Colonic mucosa (tissue), 4 donors: ENCODE data around the gene TBC1D22A. TPM values are rescaled to one million over a fixed set of nuclear protein-coding genes. Genes with fewer than 3 reads are reported as not detected.

Source experiments
- DNase-seq: peaks from one replicate; pipeline ENCODE4 v3.0.0-alpha.2; 2020
- H3K27ac ChIP-seq: fragments of 200-600 bp; one replicate; pipeline ENCODE4 v1.8.0; 2021
- H3K27me3 ChIP-seq: fragments of 200-600 bp; one replicate; pipeline ENCODE4 v1.8.0; 2021
- H3K36me3 ChIP-seq: fragments of 200-600 bp; one replicate; pipeline ENCODE4 v1.8.0; 2021
- H3K4me1 ChIP-seq: fragments of 200-600 bp; one replicate; pipeline ENCODE4 v1.8.0; 2021; ENCODE audit warnings: mild to moderate bottlenecking
- H3K4me3 ChIP-seq: fragments of 200-600 bp; one replicate; pipeline ENCODE4 v1.8.0; 2021
- H3K9ac ChIP-seq, 2 donors: one replicate each; pipeline ENCODE4 v1.7.0; 2013; ENCODE audit warnings: control low read depth in 2 of 2, low read depth in 2 of 2, low read length in 2 of 2
- H3K9me3 ChIP-seq: fragments of 200-600 bp; one replicate; pipeline ENCODE4 v1.8.0; 2021
- intact Hi-C: fragments of 100-400 bp; cut with DNase I; formaldehyde crosslinking; loops from one replicate; pipeline ENCODE4 v1.14.1; 2022
- total RNA-seq, 2 donors: library from RNA; stranded (reverse); fragmentation: NEBNext Ultra II Directional in 1 of 2; extraction: Animal tissue kit (Norgen Biotek cat#: 25700) in 1 of 2; gene quantifications; one replicate each; pipeline ENCODE4 v1.2.1, GENCODE V29; 2021
- TF ChIP-seq, protein P1 (sequence below): fragments of 200-600 bp; IDR thresholded peaks from one replicate; pipeline ENCODE4 v1.8.0; 2022; ENCODE audit warnings: antibody characterized with exemption, mild to moderate bottlenecking
- donor health status: healthy.
- donor health status: DM: no; HTN: no; CAD: no.
- donor health status: DM: no; HTN: no; CAD: no.

The TBC1D22A gene
- total RNA-seq, 2 donors from 2014 or later: 34.2 to 36.4 TPM

DNA sequence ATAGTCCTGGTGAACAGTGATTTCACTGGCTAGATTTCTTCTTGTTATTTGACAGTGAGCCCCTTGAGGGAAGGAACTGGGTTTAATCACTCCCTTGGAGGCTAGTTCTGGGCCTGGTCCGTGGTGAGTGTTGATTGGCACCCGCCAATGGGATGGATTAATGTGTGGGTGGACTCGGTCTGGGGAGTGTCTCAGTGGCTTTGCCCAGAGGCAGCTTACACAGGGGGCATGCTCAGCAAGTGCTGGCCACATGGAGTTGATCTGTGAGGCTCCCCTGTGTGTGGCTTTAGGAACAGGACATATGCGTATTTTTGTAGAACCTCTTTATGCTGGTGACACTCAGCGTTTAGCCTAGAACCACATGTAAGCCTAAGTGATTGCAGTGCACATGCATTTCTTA lies 106.9 kb downstream of the TBC1D22A start:
- H3K4me3 ChIP-seq: no peak overlapping the region

DNA sequence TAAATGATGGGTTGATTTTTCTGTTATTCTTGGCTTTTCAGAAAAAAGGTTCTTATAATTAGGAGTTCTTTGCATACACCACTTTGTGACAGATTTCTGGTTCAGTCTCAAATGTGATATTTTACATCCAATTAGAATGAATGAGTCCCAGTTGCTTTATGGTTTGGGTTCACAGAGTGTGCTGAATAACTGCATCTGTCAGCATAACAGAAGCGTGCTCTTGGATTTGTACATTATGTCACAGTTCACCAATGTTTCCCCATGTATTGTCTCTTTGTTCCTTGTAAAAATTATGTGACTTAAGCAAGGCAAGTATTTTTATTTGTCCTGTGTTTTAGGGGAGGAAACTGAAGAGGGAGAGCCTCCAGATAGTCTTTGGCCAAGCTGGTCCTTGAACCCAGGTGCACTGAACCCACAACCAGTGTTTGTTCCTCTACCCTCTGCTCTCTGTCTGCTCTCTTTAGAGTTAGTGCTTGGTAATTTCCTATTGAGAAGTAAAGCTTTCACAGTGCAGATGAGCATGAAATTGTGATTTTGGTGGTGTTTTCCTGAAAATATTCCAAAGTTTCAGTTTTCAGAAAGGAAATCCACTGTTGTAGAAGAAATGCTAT lies 107.5 kb downstream of the TBC1D22A start:
- TF ChIP-seq, protein P1, sequence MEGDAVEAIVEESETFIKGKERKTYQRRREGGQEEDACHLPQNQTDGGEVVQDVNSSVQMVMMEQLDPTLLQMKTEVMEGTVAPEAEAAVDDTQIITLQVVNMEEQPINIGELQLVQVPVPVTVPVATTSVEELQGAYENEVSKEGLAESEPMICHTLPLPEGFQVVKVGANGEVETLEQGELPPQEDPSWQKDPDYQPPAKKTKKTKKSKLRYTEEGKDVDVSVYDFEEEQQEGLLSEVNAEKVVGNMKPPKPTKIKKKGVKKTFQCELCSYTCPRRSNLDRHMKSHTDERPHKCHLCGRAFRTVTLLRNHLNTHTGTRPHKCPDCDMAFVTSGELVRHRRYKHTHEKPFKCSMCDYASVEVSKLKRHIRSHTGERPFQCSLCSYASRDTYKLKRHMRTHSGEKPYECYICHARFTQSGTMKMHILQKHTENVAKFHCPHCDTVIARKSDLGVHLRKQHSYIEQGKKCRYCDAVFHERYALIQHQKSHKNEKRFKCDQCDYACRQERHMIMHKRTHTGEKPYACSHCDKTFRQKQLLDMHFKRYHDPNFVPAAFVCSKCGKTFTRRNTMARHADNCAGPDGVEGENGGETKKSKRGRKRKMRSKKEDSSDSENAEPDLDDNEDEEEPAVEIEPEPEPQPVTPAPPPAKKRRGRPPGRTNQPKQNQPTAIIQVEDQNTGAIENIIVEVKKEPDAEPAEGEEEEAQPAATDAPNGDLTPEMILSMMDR: no peak
- no peak overlapping the region for H3K9ac ChIP-seq
- intact Hi-C loops: no loop called here

More for the DNA sequence above, 106.9 kb downstream of the TBC1D22A start:
- TF ChIP-seq, protein P1: no peak
- Histone ChIP-seq H3K27ac (no peak overlapping the region), H3K27me3 (no peaks in the 10 kb centered on the region), H3K36me3 (no peaks in the 10 kb centered on the region), H3K9ac (no peak overlapping the region), H3K9me3 (no peaks in the 10 kb centered on the region), H3K4me1 (no peaks in the 10 kb centered on the region)
- DNase-seq: no peak
- intact Hi-C loops: no loop called here

DNA sequence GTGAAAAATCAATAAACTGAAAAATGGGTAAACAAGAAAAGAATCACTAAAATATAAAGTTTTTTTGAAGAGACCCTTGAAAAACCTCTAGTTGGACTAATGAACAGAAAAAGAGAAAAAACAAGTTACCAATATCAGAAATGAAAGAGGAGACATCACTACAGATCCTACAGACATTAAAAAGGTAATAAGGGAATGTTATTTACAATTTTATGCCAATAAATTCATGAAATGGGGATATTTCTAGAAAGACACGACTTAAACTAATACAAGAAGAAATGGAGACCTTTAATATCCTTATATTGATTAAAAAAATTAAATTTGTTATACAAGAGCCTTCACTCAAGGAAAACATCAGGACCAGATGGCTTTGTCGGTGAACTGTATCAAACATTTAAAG lies 109.4 kb downstream of the TBC1D22A start:
- no peaks in the 10 kb centered on the region for H3K9me3 ChIP-seq
- H3K36me3 ChIP-seq: no peaks in the 10 kb centered on the region
- intact Hi-C loops: no loop called here
- TF ChIP-seq, protein P1: no peak
- no peaks in the 10 kb centered on the region for H3K4me1 ChIP-seq
- DNase-seq: no peak
- no peak overlapping the region for H3K27ac ChIP-seq
- no peak overlapping the region for H3K9ac ChIP-seq
- no peak overlapping the region for H3K4me3 ChIP-seq
- H3K27me3 ChIP-seq: no peaks in the 10 kb centered on the region

More for the DNA sequence above, 107.5 kb downstream of the TBC1D22A start:
- Histone ChIP-seq H3K27ac (no peak overlapping the region), H3K27me3 (no peaks in the 10 kb centered on the region), H3K4me3 (no peak overlapping the region), H3K4me1 (no peaks in the 10 kb centered on the region), H3K9me3 (no peaks in the 10 kb centered on the region), H3K36me3 (no peaks in the 10 kb centered on the region)
- no peak for DNase-seq

DNA sequence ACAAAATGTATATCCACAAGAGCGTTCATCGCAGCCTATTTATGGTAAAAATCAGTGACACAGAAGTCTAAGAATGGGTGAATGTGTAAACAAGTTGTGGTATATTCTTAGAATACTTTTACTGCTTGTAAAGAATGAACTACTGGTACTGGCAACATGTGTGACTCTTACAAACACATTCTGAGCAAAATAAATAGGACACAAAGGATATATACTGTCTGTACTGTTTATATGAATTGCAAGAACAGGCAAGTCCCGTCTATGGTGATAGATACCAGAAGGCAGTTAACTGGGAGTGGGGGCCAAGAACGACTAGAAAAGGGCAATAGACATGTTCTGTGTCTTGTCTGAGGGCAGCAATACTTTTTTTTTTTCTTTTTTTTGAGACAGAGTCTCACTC lies 112.6 kb downstream of the TBC1D22A start:
- Histone ChIP-seq H3K9me3 (no peaks in the 10 kb centered on the region), H3K4me3 (no peak overlapping the region), H3K27ac (no peak overlapping the region), H3K9ac (no peak overlapping the region), H3K36me3 (no peaks in the 10 kb centered on the region), H3K27me3 (no peaks in the 10 kb centered on the region), H3K4me1 (no peaks in the 10 kb centered on the region)
- no peak for DNase-seq
- TF ChIP-seq, protein P1: no peak
- intact Hi-C loops: no loop called here

DNA sequence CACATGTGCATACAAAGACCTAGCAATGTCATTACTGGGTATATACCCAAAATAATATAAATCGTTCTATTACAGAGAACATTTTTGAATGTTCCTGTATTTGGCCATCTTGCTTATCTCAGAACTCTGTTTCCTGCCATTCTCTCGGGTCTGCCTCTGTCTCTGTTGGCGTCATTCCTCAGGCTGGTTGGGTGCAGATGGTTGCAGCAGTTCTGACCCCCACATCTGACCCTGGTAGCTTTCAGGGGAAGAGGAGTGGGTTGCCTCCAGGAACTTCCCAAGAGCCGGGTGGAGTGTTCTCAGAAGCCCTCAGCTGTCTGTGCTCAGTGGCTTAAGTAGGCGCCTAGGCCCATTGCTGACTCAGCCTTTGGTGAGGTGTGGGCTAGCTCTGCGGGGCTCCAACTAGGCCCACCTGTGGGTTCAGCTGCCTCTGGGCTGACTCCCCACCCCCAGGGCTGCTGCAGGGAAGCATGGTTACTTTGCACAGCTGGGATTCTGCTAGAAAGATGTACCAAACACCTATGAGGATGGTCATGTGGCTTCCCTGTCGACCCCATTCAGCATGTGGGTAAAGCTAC lies 114.0 kb downstream of the TBC1D22A start:
- intact Hi-C loops: no loop called here
- no peak for DNase-seq
- Histone ChIP-seq H3K27me3 (no peaks in the 10 kb centered on the region), H3K9me3 (no peaks in the 10 kb centered on the region), H3K4me1 (no peaks in the 10 kb centered on the region), H3K9ac (no peak overlapping the region), H3K4me3 (no peak overlapping the region), H3K27ac (no peak overlapping the region), H3K36me3 (no peaks in the 10 kb centered on the region)
- TF ChIP-seq, protein P1: no peak
